ENCODE results near the gene TXK. TPM values are rescaled to one million over a fixed set of nuclear protein-coding genes. Genes with fewer than 3 reads are reported as not detected.

The TXK gene
- total and polyA plus RNA-seq, 10 of the 15 experiments (the other 5 are each of a cell fraction or from before 2014, with no cell fraction given), result 0.44 to 2.9 (median 1.4) TPM

GRCh38 chr4:48173056-48173991 lies 39.3 kb upstream of the TXK start (continued):
- TF ChIP-seq ATF3 (IDR thresholded peaks at IDR 0.05; ENCODE audit: borderline replicate concordance, extremely low read depth, low read depth, low read length) (no peak), YY1 (IDR thresholded peaks at IDR 0.05; ENCODE audit: low read depth, low read length) (0 out of 2 replicates have a peak, but pooled peaks have one; percentile 33), MEF2A (IDR thresholded peaks at IDR 0.05; ENCODE audit: insufficient read depth, low read depth, low read length) (0 out of 2 replicates have a peak, but pooled peaks have one; percentile 33), SMARCA5 (IDR thresholded peaks at IDR 0.05) (no peak), IKZF1 (conservative IDR thresholded peaks at IDR 0.05) (peak; percentile 77), CBX5 (IDR thresholded peaks at IDR 0.05; ENCODE audit: low read depth) (0 out of 2 replicates have a peak, but pooled peaks have one; percentile 29), FOXM1 (IDR thresholded peaks at IDR 0.05; ENCODE audit: low read depth, low read length) (peak; percentile 30; the same call in 1 of the 2 replicates), ZNF592 (IDR thresholded peaks at IDR 0.05) (no peak), RB1 (IDR thresholded peaks at IDR 0.05; ENCODE audit: borderline replicate concordance) (no peak), MTA2 (IDR thresholded peaks at IDR 0.05; ENCODE audit: low read depth) (peak; percentile 30; the same call in 1 of the 2 replicates), ZBTB40 (IDR thresholded peaks at IDR 0.05; ENCODE audit: borderline replicate concordance) (no peak), ATF2 (IDR thresholded peaks at IDR 0.05; ENCODE audit: low read length) (peak; percentile 19; the same call in 1 of the 2 replicates), JUNB (IDR thresholded peaks at IDR 0.05) (peak; percentile 69; the same call in 1 of the 2 replicates), SUPT20H (IDR thresholded peaks at IDR 0.05; ENCODE audit: borderline replicate concordance, control insufficient read depth, low read depth, low read length) (no peak), ELK1 (IDR thresholded peaks at IDR 0.05; ENCODE audit: low read depth, low read length) (no peak), MEF2B (IDR thresholded peaks at IDR 0.05; ENCODE audit: partially characterized antibody, poor library complexity, severe bottlenecking) (no peak), TARDBP (IDR thresholded peaks at IDR 0.05; ENCODE audit: borderline replicate concordance) (no peak)

Measured in GM12878 (cell line).